Measurements from ENCODE around the gene MEF2C.

DNA sequence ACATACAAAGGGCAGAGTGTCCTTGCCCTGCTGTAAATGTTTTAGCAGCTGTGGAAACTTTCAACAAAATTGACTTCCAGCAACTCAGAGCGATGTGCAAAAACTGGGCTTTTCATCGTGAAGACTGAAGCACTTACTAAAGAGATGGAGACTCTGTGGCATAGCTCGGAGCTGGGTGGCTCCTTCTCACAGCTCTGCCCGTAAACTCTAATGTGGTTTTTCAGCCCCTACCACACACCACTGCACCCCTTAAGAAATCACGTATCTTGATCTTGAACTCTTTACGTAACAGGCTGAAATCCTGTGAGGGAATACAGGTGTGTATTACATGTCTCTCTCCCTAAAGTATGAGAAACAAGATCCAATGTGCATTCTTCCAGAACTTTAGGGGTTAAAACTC is 124.4 kb downstream of the MEF2C start:
- TF ChIP-seq, protein P1, sequence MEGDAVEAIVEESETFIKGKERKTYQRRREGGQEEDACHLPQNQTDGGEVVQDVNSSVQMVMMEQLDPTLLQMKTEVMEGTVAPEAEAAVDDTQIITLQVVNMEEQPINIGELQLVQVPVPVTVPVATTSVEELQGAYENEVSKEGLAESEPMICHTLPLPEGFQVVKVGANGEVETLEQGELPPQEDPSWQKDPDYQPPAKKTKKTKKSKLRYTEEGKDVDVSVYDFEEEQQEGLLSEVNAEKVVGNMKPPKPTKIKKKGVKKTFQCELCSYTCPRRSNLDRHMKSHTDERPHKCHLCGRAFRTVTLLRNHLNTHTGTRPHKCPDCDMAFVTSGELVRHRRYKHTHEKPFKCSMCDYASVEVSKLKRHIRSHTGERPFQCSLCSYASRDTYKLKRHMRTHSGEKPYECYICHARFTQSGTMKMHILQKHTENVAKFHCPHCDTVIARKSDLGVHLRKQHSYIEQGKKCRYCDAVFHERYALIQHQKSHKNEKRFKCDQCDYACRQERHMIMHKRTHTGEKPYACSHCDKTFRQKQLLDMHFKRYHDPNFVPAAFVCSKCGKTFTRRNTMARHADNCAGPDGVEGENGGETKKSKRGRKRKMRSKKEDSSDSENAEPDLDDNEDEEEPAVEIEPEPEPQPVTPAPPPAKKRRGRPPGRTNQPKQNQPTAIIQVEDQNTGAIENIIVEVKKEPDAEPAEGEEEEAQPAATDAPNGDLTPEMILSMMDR (IDR thresholded peaks at IDR 0.05; ENCODE audit: poor library complexity, severe bottlenecking), result no peak
- TF ChIP-seq RAD21 (conservative IDR thresholded peaks at IDR 0.05) (no peak), POLR2AphosphoS5 (IDR thresholded peaks at IDR 0.05) (no peak), EZH2 (IDR thresholded peaks at IDR 0.05; ENCODE audit: borderline replicate concordance, insufficient read depth, low read length, poor library complexity, severe bottlenecking) (no peak), MXI1 (conservative IDR thresholded peaks at IDR 0.05; ENCODE audit: poor library complexity, severe bottlenecking) (no peak), EP300 (conservative IDR thresholded peaks at IDR 0.05; ENCODE audit: poor library complexity, severe bottlenecking) (no peak), TAF1 (IDR thresholded peaks at IDR 0.05; ENCODE audit: low read depth) (no peak)
